Colonic mucosa (tissue), 4 donors: Measurements from ENCODE around the gene OGFOD2. TPM values are rescaled to one million over a fixed set of nuclear protein-coding genes. Genes with fewer than 3 reads are reported as not detected.

Experiments used
- DNase-seq: peaks from one replicate; pipeline ENCODE4 v3.0.0-alpha.2; 2020
- H3K27ac ChIP-seq: fragments of 200-600 bp; one replicate; pipeline ENCODE4 v1.8.0; 2021
- H3K27me3 ChIP-seq: fragments of 200-600 bp; one replicate; pipeline ENCODE4 v1.8.0; 2021
- H3K36me3 ChIP-seq: fragments of 200-600 bp; one replicate; pipeline ENCODE4 v1.8.0; 2021
- H3K4me1 ChIP-seq: fragments of 200-600 bp; one replicate; pipeline ENCODE4 v1.8.0; 2021; ENCODE audit warnings: mild to moderate bottlenecking
- H3K4me3 ChIP-seq: fragments of 200-600 bp; one replicate; pipeline ENCODE4 v1.8.0; 2021
- H3K9ac ChIP-seq, 2 donors: one replicate each; pipeline ENCODE4 v1.7.0; 2013; ENCODE audit warnings: control low read depth in 2 of 2, low read depth in 2 of 2, low read length in 2 of 2
- H3K9me3 ChIP-seq: fragments of 200-600 bp; one replicate; pipeline ENCODE4 v1.8.0; 2021
- intact Hi-C: fragments of 100-400 bp; cut with DNase I; formaldehyde crosslinking; loops from one replicate; pipeline ENCODE4 v1.14.1; 2022
- total RNA-seq, 2 donors: library from RNA; stranded (reverse); fragmentation: NEBNext Ultra II Directional in 1 of 2; extraction: Animal tissue kit (Norgen Biotek cat#: 25700) in 1 of 2; gene quantifications; one replicate each; pipeline ENCODE4 v1.2.1, GENCODE V29; 2021
- TF ChIP-seq, protein P1 (sequence below): fragments of 200-600 bp; IDR thresholded peaks from one replicate; pipeline ENCODE4 v1.8.0; 2022; ENCODE audit warnings: antibody characterized with exemption, mild to moderate bottlenecking
- donor health status: healthy.
- donor health status: DM: no; HTN: no; CAD: no.
- donor health status: DM: no; HTN: no; CAD: no.

Gene OGFOD2
- total RNA-seq, 2 donors from 2014 or later = 15.9 to 28.1 TPM

DNA sequence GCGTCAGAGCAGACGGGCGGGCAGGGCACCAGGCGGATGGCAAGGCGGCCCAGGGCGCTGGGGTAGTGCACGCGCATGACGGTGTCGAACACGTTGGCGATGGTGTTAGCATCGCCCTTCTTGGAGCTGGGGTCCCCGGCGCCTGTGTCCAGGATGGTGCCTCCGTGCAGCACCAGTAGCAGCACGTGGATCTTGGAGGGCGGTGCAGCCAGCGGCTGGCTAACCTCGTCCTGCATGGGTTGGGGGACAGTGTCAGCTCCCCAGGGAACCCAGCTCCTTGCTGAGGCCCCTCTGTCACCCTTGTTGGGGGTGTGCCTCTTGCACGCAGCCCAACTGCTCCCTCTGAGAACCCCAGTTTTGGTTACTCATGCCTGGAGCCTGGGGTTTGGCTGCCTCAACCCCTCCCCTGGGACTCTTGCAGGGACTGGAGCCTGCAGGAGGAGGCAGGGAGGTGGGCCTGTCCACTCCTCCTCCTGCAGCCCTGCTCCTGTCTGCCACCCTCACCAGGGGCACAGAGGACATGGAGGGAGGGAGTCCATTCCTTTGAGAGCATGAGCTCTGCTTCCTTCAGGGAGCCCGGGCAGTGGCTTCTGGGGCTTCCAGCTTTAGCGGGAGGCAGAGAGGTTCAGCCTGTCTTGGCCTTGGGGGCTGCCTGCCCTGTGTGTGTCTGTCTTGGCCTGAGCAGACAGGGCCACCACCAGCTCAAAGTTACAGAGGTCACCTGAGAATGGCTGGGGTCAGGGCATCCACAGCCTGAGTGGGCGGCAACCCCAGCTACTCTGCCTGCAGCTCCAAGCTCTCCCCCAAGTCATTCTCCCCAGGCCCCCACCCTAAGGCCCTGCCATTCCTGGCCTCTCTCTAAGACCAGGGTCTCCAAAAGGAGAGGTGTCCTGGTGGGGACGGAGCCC is 22.6 kb downstream of the OGFOD2 start:
- DNase-seq = no peak
- Histone ChIP-seq H3K4me1 (no peaks in the 10 kb centered on the region), H3K27me3 (no peaks in the 10 kb centered on the region), H3K36me3 (no peaks in the 10 kb centered on the region), H3K9me3 (no peaks in the 10 kb centered on the region), H3K27ac (no peak overlapping the region), H3K4me3 (no peak overlapping the region), H3K9ac (no peak overlapping the region)
- intact Hi-C loops = no loop called here
- TF ChIP-seq, protein P1, sequence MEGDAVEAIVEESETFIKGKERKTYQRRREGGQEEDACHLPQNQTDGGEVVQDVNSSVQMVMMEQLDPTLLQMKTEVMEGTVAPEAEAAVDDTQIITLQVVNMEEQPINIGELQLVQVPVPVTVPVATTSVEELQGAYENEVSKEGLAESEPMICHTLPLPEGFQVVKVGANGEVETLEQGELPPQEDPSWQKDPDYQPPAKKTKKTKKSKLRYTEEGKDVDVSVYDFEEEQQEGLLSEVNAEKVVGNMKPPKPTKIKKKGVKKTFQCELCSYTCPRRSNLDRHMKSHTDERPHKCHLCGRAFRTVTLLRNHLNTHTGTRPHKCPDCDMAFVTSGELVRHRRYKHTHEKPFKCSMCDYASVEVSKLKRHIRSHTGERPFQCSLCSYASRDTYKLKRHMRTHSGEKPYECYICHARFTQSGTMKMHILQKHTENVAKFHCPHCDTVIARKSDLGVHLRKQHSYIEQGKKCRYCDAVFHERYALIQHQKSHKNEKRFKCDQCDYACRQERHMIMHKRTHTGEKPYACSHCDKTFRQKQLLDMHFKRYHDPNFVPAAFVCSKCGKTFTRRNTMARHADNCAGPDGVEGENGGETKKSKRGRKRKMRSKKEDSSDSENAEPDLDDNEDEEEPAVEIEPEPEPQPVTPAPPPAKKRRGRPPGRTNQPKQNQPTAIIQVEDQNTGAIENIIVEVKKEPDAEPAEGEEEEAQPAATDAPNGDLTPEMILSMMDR = no peak

DNA sequence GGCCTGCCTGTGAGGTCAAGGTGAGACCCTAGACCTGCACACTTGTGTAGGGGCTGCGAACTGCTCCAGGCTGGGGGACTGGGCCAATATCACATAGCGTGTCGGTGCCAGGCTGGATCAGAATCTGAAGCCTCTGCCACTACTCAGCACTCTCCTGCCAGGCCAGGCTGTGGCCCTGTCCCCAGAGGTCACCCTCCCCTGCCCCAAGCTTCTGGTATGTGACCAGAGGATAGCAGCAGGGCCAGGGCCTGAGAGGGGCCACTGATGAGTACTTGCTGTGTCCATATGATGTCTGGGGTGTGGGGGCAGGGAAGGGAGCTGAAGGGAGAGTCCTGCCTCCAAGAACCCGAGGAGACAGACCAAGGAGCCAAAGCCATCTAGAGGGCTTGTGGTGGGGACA is 23.3 kb downstream of the OGFOD2 start:
- no peak for DNase-seq
- intact Hi-C loops = no loop called here
- H3K9me3 ChIP-seq = no peaks in the 10 kb centered on the region
- H3K27ac ChIP-seq = no peak overlapping the region
- no peak overlapping the region for H3K4me3 ChIP-seq
- H3K9ac ChIP-seq = no peak overlapping the region
- TF ChIP-seq, protein P1 = no peak
- H3K27me3 ChIP-seq = no peaks in the 10 kb centered on the region
- H3K36me3 ChIP-seq = no peaks in the 10 kb centered on the region
- H3K4me1 ChIP-seq = no peaks in the 10 kb centered on the region

GRCh38 chr12:122999196-122999946 is 24.3 kb downstream of the OGFOD2 start:
- H3K27me3 ChIP-seq = no peaks in the 10 kb centered on the region
- H3K4me3 ChIP-seq = no peak overlapping the region
- no peaks in the 10 kb centered on the region for H3K36me3 ChIP-seq
- TF ChIP-seq, protein P1 = no peak
- intact Hi-C loops = no loop called here
- no peak overlapping the region for H3K27ac ChIP-seq
- no peak for DNase-seq
- no peaks in the 10 kb centered on the region for H3K9me3 ChIP-seq
- H3K9ac ChIP-seq = no peak overlapping the region
- H3K4me1 ChIP-seq = no peaks in the 10 kb centered on the region

- Histone ChIP-seq H3K9ac (no peak overlapping the region), H3K27me3 (no peaks in the 10 kb centered on the region), H3K27ac (no peak overlapping the region), H3K9me3 (no peaks in the 10 kb centered on the region), H3K4me1 (no peaks in the 10 kb centered on the region), H3K36me3 (no peaks in the 10 kb centered on the region), H3K4me3 (no peak overlapping the region)
- TF ChIP-seq, protein P1 = no peak
- intact Hi-C loops = no loop called here
- DNase-seq = no peak
These were observed 25.0 kb downstream of the OGFOD2 start for GRCh38 chr12:122999986-123000420.

DNA sequence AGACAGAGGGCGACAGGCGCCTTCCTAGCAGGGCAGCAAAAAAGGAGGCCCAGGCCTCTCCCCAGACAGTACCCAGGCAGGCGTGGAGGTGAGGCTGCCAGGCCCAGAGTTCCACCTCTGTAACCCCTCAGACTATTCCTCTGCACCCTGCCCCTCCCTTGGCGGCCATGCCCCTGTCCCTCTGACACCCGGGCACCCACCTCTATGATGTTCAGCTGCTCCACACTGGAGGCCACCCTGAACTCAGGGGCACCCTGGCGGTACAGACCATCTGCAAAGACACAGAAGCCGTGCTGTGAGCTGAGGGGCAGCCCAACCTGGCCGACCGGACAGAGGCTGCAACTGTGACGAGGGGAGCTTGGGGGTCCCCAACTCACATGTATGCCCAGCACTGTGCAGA is 25.5 kb downstream of the OGFOD2 start:
- DNase-seq = no peak
- no peak overlapping the region for H3K9ac ChIP-seq
- H3K9me3 ChIP-seq = no peaks in the 10 kb centered on the region
- no peaks in the 10 kb centered on the region for H3K4me1 ChIP-seq
- no peak overlapping the region for H3K27ac ChIP-seq
- no peak overlapping the region for H3K4me3 ChIP-seq
- TF ChIP-seq, protein P1 = no peak
- intact Hi-C loops = no loop called here
- H3K36me3 ChIP-seq = no peaks in the 10 kb centered on the region
- H3K27me3 ChIP-seq = no peaks in the 10 kb centered on the region
